MV-4-11 (cell line): ENCODE results near the gene PRIMA1.

ENCODE experiments used
- DNase-seq: peaks from one replicate; lab custom pipeline; 2025; lab: John Stamatoyannopoulos, UW

Gene PRIMA1

GRCh38 chr14:93674343-93674742 is 113.9 kb downstream of the PRIMA1 start:
- no peak for DNase-seq

GRCh38 chr14:93669632-93670031 is 118.7 kb downstream of the PRIMA1 start:
- DNase-seq, result no peak
